HG03066 (cell line): ENCODE data around the gene NRXN2.

Source experiments
- ATAC-seq: cut with Tn5 transposase; IDR thresholded peaks from one replicate; pipeline ENCODE4 v1.9.1; 2021; ENCODE audit warnings: low read depth; ENCODE audit not compliant: unreplicated experiment

The NRXN2 gene

GRCh38 chr11:64723117-64723906 is at the start of gene NRXN2:
Gene NRXN2, minus strand, starts transcription at chr11:64723197. Its CDS starts 9,498 bp downstream, at chr11:64713699.
- ATAC-seq, result peak; percentile 85

DNA sequence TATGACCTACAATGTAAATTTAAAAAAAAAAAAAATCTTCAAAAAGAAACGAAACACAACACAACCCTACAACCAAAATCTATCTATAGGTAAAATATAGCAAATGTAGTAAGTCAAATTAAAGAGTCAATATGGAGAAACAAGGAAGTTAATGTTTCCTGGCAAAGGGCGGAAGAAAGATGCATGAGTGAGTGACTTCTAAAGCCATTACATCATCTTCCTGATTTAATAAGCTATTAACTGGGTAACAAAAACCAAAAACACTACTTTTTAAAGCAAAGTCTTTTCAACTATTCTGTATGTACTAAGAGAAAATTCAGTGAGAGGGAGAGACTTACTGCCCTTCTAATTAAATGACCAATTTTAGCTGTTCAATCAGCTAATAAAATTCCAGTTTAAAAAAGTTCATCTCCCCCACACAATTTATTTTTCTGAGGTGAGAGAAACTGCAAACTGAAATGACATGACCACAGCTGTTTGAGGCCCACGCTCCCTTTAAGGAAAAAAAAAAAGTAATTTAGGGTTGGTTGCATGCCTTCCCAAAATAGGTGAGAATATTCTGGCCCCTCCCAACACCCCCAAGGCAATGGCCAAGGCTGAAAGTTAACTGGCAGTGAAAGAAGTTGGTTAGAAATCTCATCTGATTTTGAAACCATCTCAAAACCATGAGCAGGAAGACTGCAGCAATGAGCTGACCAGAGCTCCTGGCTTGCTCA is 49.5 kb upstream of the NRXN2 start:
- no peak for ATAC-seq

DNA sequence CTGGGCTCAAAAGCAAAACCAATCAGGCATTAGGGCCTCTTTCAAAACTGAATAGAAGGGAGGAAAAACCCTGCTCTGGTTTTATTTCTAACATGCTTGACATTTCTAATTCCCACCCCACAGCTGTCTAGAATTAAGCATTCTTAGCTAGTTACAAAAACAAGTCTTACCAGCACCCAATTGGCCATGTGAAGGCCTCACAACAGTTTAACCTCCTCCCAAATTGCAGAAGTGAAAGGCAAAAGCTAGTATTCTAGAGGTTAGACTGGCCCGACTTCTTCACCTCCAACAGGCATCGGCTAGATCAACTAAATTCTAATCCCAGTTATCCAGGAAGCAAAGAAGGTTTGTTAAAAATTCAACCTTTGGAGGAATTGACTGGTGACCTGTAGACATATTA is 48.9 kb upstream of the NRXN2 start:
- no peak for ATAC-seq

DNA sequence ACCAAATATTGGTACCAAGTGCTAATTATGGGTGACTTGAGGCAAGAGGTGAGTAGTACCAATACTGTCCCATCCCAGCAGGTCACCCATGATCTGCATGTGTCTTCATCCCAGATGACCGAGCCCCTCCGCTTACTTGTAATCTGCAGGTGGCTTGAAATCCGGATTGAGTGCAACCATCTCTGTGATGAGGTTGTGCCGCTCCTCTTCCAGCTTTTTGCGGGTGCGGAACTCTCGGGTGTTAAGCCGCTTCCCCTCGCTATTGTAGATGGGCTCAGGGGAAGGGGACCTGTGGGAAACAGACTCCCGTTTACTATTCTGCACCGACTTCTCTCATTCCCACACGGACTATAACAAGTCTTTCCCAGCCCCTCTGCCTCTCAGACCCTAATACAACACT is 47.1 kb upstream of the NRXN2 start:
- no peak for ATAC-seq

DNA sequence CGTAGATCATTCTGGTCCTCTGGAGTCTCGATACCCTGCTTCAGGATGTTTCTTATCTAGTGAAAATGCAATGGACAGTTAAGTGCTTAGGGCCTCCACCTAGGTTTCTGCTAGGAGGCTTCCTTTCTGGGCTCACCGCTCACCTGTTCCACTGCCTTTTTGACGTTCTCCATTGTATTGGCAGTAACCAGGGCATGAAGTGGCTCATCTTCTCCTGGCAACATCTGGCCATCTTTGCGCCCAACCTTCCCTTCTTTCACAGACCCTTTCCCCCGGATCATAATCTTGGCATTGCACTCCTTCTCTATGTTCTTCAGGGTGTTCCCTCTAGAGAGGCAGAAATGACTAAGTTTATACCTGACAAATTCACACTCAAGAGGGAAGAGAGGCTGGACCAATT is 46.3 kb upstream of the NRXN2 start:
- ATAC-seq, result no peak

- ATAC-seq, result no peak
Measured at GRCh38 chr11:64768300-64768694, 45.3 kb upstream of the NRXN2 start.

DNA sequence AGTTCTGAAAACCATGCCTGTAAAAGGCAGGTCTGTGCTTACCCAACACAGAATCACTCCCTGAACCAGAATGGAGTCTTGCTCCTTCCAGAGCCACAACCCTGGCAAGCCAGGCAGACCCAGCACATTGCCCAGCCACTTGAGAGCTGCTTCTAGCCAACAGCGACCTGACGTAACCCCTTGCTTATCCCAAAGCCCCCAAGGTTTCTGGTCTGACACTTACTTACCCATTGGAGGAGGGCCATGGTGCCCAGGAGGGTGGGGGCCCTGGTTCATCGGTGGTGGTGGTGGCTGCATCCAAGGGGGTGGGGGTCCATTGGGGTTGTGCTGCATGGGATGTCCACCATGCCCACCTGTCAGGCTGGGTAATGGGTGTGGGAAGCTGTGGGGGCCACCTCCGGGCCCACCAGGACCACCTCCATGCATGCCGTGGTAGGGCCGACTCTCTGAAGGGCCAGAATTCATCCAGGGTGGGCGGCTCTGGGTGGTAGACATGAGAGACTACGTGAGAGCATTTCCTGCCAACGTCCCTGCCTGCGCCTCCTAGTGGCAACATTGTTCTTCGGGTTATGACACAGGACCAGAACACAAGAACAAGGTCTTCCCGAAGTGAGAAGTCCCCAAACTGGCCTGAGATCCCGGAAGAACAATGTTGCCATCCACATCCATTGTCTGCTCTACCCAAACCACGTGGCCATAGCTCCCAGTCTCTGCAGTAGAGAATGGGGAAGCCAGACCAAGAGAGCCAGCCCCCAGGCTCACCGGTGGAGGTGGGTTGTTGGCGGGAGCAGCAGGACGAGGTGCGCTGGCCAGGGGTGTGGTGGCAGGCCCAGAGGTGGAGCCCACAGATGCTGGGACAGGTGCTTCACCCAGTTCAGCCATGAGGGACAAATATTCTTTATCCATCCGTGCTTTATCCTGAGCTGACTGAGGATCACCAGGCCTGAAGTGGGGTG is 44.6 kb upstream of the NRXN2 start:
- no peak for ATAC-seq

DNA sequence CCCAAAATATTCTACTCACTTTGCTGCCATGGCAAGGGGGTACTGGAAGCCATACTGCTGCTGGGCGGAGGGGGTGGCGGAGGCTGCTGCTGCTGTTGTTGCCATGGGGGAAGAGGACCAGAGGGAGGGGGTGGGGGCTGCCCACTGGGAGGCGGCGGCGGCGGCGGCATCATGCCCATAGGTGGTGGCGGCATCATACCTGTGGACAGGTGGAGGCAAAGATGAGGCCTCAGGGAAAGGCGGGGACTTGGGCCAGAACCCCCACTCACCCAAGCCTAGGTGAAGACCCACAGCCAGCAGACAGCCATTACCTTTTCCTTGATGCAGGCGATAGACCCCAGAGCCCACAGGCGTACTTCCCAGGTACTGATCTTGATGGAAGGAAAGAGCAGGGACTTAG is 43.9 kb upstream of the NRXN2 start:
- no peak for ATAC-seq

- no peak for ATAC-seq
Measured at GRCh38 chr11:64765851-64766665, 43.1 kb upstream of the NRXN2 start.

DNA sequence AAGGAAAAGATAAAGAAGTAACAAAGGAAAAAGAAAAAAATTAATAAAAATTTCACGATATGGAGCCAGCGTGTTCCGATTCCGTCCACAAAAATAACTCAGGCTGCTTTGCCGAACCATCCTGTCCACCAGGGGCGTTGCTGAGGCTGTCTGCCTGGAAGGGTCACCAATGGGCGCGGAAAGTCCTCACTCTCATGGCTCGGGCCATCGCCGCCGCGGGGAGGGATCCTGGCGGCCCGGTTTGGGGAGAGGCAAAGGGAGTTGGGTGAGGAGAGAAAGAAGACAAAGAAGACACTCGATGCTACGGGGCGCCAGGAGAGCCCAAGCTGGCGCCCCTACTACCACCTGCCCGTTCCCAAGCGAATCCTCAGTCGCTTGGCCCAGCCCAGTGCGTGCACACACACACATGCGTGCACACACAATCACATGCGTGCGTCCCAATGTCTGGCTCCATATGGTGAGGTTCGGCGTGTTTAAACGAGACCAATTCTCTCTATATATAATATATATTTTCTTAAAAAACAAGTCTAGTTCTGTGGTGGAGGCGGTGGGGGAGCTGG is 42.4 kb upstream of the NRXN2 start:
- ATAC-seq, result no peak

DNA sequence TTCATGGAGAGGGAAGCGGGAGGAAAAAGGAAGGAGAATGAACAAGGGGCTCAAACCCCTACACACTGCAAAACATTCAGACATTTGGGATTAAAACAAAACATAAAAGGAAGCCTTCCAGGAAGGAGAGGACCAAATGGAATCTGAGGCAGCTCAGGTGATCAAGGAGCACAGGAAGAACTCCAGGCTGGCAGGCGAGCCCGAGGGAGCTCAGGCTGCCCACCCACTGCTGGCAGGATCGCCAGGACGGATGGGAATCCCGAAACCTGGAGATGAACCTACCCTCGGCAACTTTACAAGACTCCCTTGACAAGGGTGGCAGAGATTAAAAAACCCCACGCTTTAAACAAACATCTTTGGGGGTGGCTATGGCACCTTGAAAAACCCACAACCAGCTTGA is 41.8 kb upstream of the NRXN2 start:
- no peak for ATAC-seq

- no peak for ATAC-seq
Measured at GRCh38 chr11:64764040-64764611, 41.1 kb upstream of the NRXN2 start.

GRCh38 chr11:64763526-64764039 is 40.6 kb upstream of the NRXN2 start:
- no peak for ATAC-seq

DNA sequence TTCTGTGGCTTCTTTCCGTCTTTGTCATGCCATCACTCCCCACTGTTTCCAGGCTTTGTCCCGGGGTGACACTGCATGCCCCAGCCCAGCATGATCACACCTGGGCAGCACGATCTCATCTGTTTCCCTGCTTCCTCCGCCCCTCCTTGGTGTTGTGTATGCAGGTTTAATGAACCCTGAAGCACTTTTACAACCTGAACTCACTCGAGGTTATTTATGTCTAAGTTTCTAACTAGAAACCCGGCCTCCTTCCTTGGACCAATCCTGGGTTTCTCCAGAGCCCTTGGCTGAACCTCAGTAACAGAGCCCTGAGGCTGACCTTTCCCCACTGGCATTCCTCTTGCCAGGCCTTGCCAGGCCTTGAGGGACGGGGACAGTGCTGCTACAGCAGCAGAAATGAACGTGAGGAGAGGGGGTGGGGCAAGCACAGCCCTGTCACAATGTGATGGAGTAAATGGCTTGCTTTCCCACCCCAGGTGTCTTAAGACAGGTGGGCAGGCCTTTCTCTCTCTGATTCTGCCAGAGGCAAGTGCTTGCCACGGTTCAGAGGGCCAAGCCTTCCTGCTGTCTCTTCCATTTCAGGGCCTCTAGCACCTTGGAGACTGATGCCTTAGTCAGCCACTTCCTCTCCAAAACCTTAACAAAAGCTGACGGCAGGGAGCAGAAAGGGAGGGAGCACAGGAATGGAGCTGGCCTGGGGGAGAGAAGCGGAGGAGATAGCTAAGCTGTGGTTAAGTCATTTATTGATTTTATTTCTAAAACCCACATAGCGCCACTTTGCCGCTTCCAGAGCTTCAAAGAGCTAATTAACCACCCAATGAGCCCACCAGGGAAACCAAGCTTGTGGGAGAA is 39.9 kb upstream of the NRXN2 start:
- ATAC-seq, result no peak

- ATAC-seq, result no peak
Measured at GRCh38 chr11:64762277-64762673, 39.3 kb upstream of the NRXN2 start.

- ATAC-seq, result no peak
Measured at GRCh38 chr11:64760759-64761420, 37.9 kb upstream of the NRXN2 start.

- ATAC-seq, result no peak
Measured at GRCh38 chr11:64759722-64760719, 37.0 kb upstream of the NRXN2 start, which contains the start of gene PYGM. Gene PYGM, minus strand, starts transcription at chr11:64759974. Its CDS starts 76 bp downstream, at chr11:64759898.
